HepG2 (cell line): ENCODE results near the gene MPP3. TPM values are rescaled to one million over a fixed set of nuclear protein-coding genes. Genes with fewer than 3 reads are reported as not detected.

Experiments used
- ATAC-seq: fragments of 200-7000 bp; cut with Tn5 transposase; 3 replicates; pipeline ENCODE4 v1.9.1; 2020; ENCODE audit warnings: mild to moderate bottlenecking, moderate library complexity
- BruUV-seq: library from RNA; stranded (reverse); fragments of 400-500 nt; replicated peaks from 2 replicates; lab custom pipeline; 2021; lab: Mats Ljungman, UMichigan
- CTCF ChIA-PET: fragments of 300-600 bp; formaldehyde crosslinking; extraction: SDS; loops from one replicate; lab custom pipeline; 2021; ENCODE audit warnings: low total read pairs, inconsistent platforms, low intra/inter-chr PET ratio; lab: Yijun Ruan, JAX
- POLR2A ChIA-PET: fragments of 350-600 bp; sonication (Branson Sonifier 250); formaldehyde crosslinking; loops from one replicate; lab custom pipeline; 2020; ENCODE audit warnings: antibody characterized with exemption, inconsistent platforms; lab: Yijun Ruan, JAX
- DNase-seq: peaks from one replicate; pipeline ENCODE4 v3.0.0-alpha.2; 2015; ENCODE audit warnings: low spot score
- FAIRE-seq: peaks from 3 replicates; lab custom pipeline; 2011; peaks lifted over from hg19 to GRCh38; lab: Jason Lieb, UNC
- H2AFZ ChIP-seq: one replicate; pipeline ENCODE4 v1.6.1; 2011; ENCODE audit warnings: low read length, inconsistent platforms
- H3K27ac ChIP-seq: fragments of 300-600 bp; 3 replicates; pipeline ENCODE4 v1.8.0; 2011; ENCODE audit warnings: mixed run types, mild to moderate bottlenecking, mixed read lengths, low read length, inconsistent platforms; ENCODE audit not compliant: insufficient read depth; ENCODE audit errors: extremely low read length
- H3K27me3 ChIP-seq, 2 experiments: fragments of 200-600 bp in 1 of 2; 2 replicates in 1 of 2; 3 replicates in 1 of 2; pipeline versions ENCODE4 v1.6.0 to v1.8.0; 2011; ENCODE audit warnings: low read length in 2 of 2, mild to moderate bottlenecking in 2 of 2, moderate library complexity in 2 of 2, inconsistent platforms in 1 of 2; ENCODE audit not compliant: insufficient read depth in 2 of 2, control insufficient read depth in 1 of 2
- H3K36me3 ChIP-seq, 2 experiments: fragments of 200-600 bp in 1 of 2; replicated peaks in 1 of 2; 2 replicates in 1 of 2; 3 replicates in 1 of 2; pipeline versions ENCODE4 v1.5.1 to v1.8.0; 2011; ENCODE audit warnings: low read length in 2 of 2, inconsistent platforms in 1 of 2; ENCODE audit not compliant: insufficient read depth in 2 of 2, control insufficient read depth in 1 of 2
- H3K4me1 ChIP-seq: 2 replicates; pipeline ENCODE4 v1.5.1; 2012; ENCODE audit warnings: low read length, inconsistent platforms; ENCODE audit not compliant: insufficient read depth
- H3K4me2 ChIP-seq: 2 replicates; pipeline ENCODE4 v1.6.0; 2011; ENCODE audit warnings: low read depth, low read length, inconsistent platforms
- H3K4me3 ChIP-seq, 3 experiments: fragments of 200-600 bp in 1 of 3; sonication (generic), shearing (Covaris generic) in 1 of 3; replicated peaks in 1 of 3; 2 replicates each; pipeline ENCODE4 v1.5.1; 2011 to 2016; ENCODE audit warnings: low read length in 3 of 3, inconsistent platforms in 2 of 3, low read depth in 2 of 3, mild to moderate bottlenecking in 2 of 3, control low read depth in 1 of 3, mixed read lengths in 1 of 3; ENCODE audit not compliant: insufficient read depth in 1 of 3
- H3K79me2 ChIP-seq: one replicate; pipeline ENCODE4 v1.6.1; 2011; ENCODE audit warnings: low read length, inconsistent platforms; ENCODE audit not compliant: insufficient read depth
- H3K9ac ChIP-seq: 2 replicates; pipeline ENCODE4 v1.6.0; 2011; ENCODE audit warnings: mild to moderate bottlenecking, low read depth, low read length, inconsistent platforms; ENCODE audit not compliant: insufficient read depth
- H3K9me3 ChIP-seq: 2 replicates; pipeline ENCODE4 v1.5.1; 2012; ENCODE audit warnings: mild to moderate bottlenecking, low read length
- H4K20me1 ChIP-seq: 2 replicates; pipeline ENCODE4 v1.6.0; 2011; ENCODE audit warnings: inconsistent platforms, mild to moderate bottlenecking, low read length, moderate library complexity; ENCODE audit not compliant: insufficient read depth
- ARID2 ChIP-seq: sonication (generic); formaldehyde crosslinking; IDR thresholded peaks from 2 replicates; pipeline ENCODE4 v1.8.1; 2022; ENCODE audit warnings: mild to moderate bottlenecking, missing genetic modification reagents, borderline replicate concordance
- IKZF5 ChIP-seq: IDR thresholded peaks from 2 replicates; pipeline ENCODE4 v1.6.1; 2018; ENCODE audit warnings: missing genetic modification reagents, mild to moderate bottlenecking, missing compliant biosample characterization
- PCBP2 ChIP-seq: fragments of 200-400 bp; formaldehyde crosslinking; optimal IDR thresholded peaks from 2 replicates; pipeline ENCODE3; 2018; ENCODE audit warnings: low read length, low read depth; ENCODE audit not compliant: poor library complexity, severe bottlenecking
- PITX1 ChIP-seq: sonication (generic); formaldehyde crosslinking; IDR thresholded peaks from 2 replicates; pipeline ENCODE4 v1.5.1; 2020; ENCODE audit warnings: mild to moderate bottlenecking, missing genetic modification reagents
- RBM39 ChIP-seq: fragments of 200-400 bp; formaldehyde crosslinking; IDR thresholded peaks from one replicate; pipeline ENCODE4 v1.6.1; 2018; ENCODE audit warnings: antibody characterized with exemption, mild to moderate bottlenecking, low read depth, low read length; ENCODE audit not compliant: poor library complexity, severe bottlenecking
- RCOR2 ChIP-seq: IDR thresholded peaks from 2 replicates; pipeline ENCODE4 v1.6.1; 2016; ENCODE audit warnings: missing biosample characterization, missing genetic modification reagents
- RXRA ChIP-seq: sonication (generic); formaldehyde crosslinking; IDR thresholded peaks from 2 replicates; pipeline ENCODE4 v1.5.1; 2020; ENCODE audit warnings: missing genetic modification reagents
- SSRP1 ChIP-seq: IDR thresholded peaks from 2 replicates; pipeline ENCODE4 v1.6.1; 2016; ENCODE audit warnings: control low read depth
- ZC3H4 ChIP-seq: sonication (generic); formaldehyde crosslinking; IDR thresholded peaks from 2 replicates; pipeline ENCODE4 v1.4.0; 2020; ENCODE audit warnings: missing genetic modification reagents, borderline replicate concordance
- ZNF570 ChIP-seq: sonication (generic); formaldehyde crosslinking; IDR thresholded peaks from 2 replicates; pipeline ENCODE4 v1.4.0; 2020; ENCODE audit warnings: mild to moderate bottlenecking, missing genetic modification reagents, borderline replicate concordance
- ZNF713 ChIP-seq: sonication (generic); formaldehyde crosslinking; IDR thresholded peaks from 2 replicates; pipeline ENCODE4 v1.4.0; 2020; ENCODE audit warnings: mild to moderate bottlenecking, missing genetic modification reagents
- ZNF841 ChIP-seq: sonication (generic); formaldehyde crosslinking; IDR thresholded peaks from 2 replicates; pipeline ENCODE4 v1.8.1; 2023; ENCODE audit warnings: missing genetic modification reagents, borderline replicate concordance
- WGBS: methylation state at CpG from one replicate; pipeline ENCODE4 v1.1.6; 2017; ENCODE audit warnings: low lambda C conversion rate; 5-methylcytosine and 5-hydroxymethylcytosine counted together
- in situ Hi-C: cut with HindIII; loops from 2 replicates; pipeline ENCODE4 v1.10.0; 2017; ENCODE audit warnings: low pct_unique_long_range_greater_than_20kb; ENCODE audit not compliant: extremely low pct_ligation_motif_present
- intact Hi-C: fragments of 100-400 bp; cut with micrococcal nuclease; formaldehyde crosslinking; loops from one replicate; pipeline ENCODE4 v1.10.0; 2022; ENCODE audit not compliant: unreplicated experiment
- polyA plus RNA-seq, 8 experiments: library from polyadenylated mRNA; depleted of rRNA in 3 of 8; stranded (reverse) in 7 of 8; unstranded in 1 of 8; fragments of >200 nt; fragmentation: Illumina TruSeq in 4 of 8; extraction: Trizol in 4 of 8; gene quantifications; 2 replicates each; pipeline versions ENCODE4 v1.2.1 to v1.2.3, GENCODE V29; 2011 to 2016; ENCODE audit warnings: low read depth in 4 of 8, missing spikeins in 1 of 8, mixed read lengths in 1 of 8; ENCODE audit not compliant: insufficient read depth in 1 of 8
- total RNA-seq, 5 experiments: library from RNA; depleted of rRNA; stranded (reverse); fragments of >200 nt; fragmentation: Illumina TruSeq; extraction: Trizol; gene quantifications; 2 replicates each; pipeline ENCODE4 v1.2.3, GENCODE V29; 2016; ENCODE audit warnings: low read depth in 1 of 5

Gene MPP3
- total and polyA plus RNA-seq, 2 of the 13 experiments (the other 11 are each of a cell fraction or from before 2014, with no cell fraction given), result 0.91 to 1.8 TPM

GRCh38 chr17:43820759-43821158 lies 12.2 kb downstream of the MPP3 start (continued):
- TF ChIP-seq RCOR2 (CRISPR knock-in tag), result no peak
- no peak for TF ChIP-seq RBM39
- no peak for TF ChIP-seq ZNF841 (CRISPR knock-in tag)

GRCh38 chr17:43818966-43819365 lies 14.0 kb downstream of the MPP3 start:
- no peak overlapping the region for H3K4me3 ChIP-seq
- in situ Hi-C loops, result no loop called here
- H3K4me1 ChIP-seq, result no peaks in the 10 kb centered on the region
- no peaks in the 10 kb centered on the region for H3K36me3 ChIP-seq
- H2AFZ ChIP-seq, result no peak overlapping the region
- no peak for DNase-seq
- H3K27me3 ChIP-seq, result no peaks in the 10 kb centered on the region
- H3K9me3 ChIP-seq, result no peaks in the 10 kb centered on the region
- ChIA-PET POLR2A (no interaction called here), CTCF (no interaction called here)
- no peak overlapping the region for H3K27ac ChIP-seq
- H3K9ac ChIP-seq, result no peak overlapping the region
- no peak overlapping the region for H3K4me2 ChIP-seq
- 82% methylated on average over 4 of the region's 5 CpGs for WGBS
- intact Hi-C loops, result no loop called here
- H3K79me2 ChIP-seq, result no peaks in the 10 kb centered on the region
- BruUV-seq, result no TSS peak
- no peak for FAIRE-seq
- no peaks in the 10 kb centered on the region for H4K20me1 ChIP-seq
- no peak for TF ChIP-seq RXRA (CRISPR knock-in tag)
- TF ChIP-seq IKZF5, result no peak
- TF ChIP-seq SSRP1 (CRISPR knock-in tag), result no peak
- no peak for TF ChIP-seq ZNF570
- TF ChIP-seq PITX1 (CRISPR knock-in tag), result no peak
- no peak for TF ChIP-seq PCBP2
- no peak for TF ChIP-seq ZNF713
- no peak for TF ChIP-seq ZC3H4 (CRISPR knock-in tag)
- no peak for TF ChIP-seq ARID2 (CRISPR knock-in tag)
- TF ChIP-seq, all 625 proteins: peak for 0
- no peak for ATAC-seq
